Esophagus muscularis mucosa (tissue), 4 donors: ENCODE measurements around the gene TLL2. TPM values are rescaled to one million over a fixed set of nuclear protein-coding genes. Genes with fewer than 3 reads are reported as not detected.
A peak's percentile ranks its signal among the peaks of the same experiment; 100 is the strongest.

Source experiments
- DNase-seq: peaks from one replicate; pipeline ENCODE4 v3.0.0-alpha.2; 2017; ENCODE audit errors: extremely low spot score
- H3K27ac ChIP-seq, 4 donors: fragments of 200-600 bp; sonication (generic); replicated peaks in 1 of 4; 1 replicate in 3 of 4; 2 replicates in 1 of 4; pipeline ENCODE4 v1.5.1; 2016 to 2019; ENCODE audit warnings: mild to moderate bottlenecking in 1 of 4
- H3K27me3 ChIP-seq, 4 donors: fragments of 200-600 bp; sonication (generic); one replicate each; pipeline versions ENCODE4 v1.5.1 to v1.6.0; 2016 to 2019
- H3K36me3 ChIP-seq, 4 donors: fragments of 200-600 bp; sonication (generic); one replicate each; pipeline ENCODE4 v1.5.1; 2016 to 2019
- H3K4me1 ChIP-seq, 4 donors: fragments of 200-600 bp; sonication (generic); one replicate each; pipeline ENCODE4 v1.5.1; 2016 to 2019
- H3K4me3 ChIP-seq, 4 donors: fragments of 200-600 bp; sonication (generic); 1 replicate in 2 of 4; 2 replicates in 2 of 4; pipeline ENCODE4 v1.5.1; 2016 to 2019; ENCODE audit warnings: mild to moderate bottlenecking in 4 of 4, moderate library complexity in 1 of 4
- H3K9me3 ChIP-seq, 4 donors: fragments of 200-600 bp; sonication (generic); 1 replicate in 3 of 4; 2 replicates in 1 of 4; pipeline ENCODE4 v1.5.1; 2016 to 2019
- CTCF ChIP-seq, 3 experiments: fragments of 200-600 bp in 2 of 3; fragments of 450-650 bp in 1 of 3; sonication (generic) in 2 of 3; IDR thresholded peaks; one replicate each; pipeline ENCODE4 v1.5.1; 2017 to 2019; ENCODE audit warnings: antibody characterized with exemption in 3 of 3, mild to moderate bottlenecking in 2 of 3, moderate library complexity in 1 of 3
- EP300 ChIP-seq: sonication (generic); formaldehyde crosslinking; IDR thresholded peaks from one replicate; pipeline ENCODE4 v1.6.1; 2017; ENCODE audit warnings: antibody characterized with exemption
- POLR2A ChIP-seq: fragments of 450-650 bp; IDR thresholded peaks from one replicate; pipeline ENCODE4 v1.6.1; 2017; ENCODE audit warnings: antibody characterized with exemption, moderate library complexity, mild to moderate bottlenecking, low read depth
- POLR2AphosphoS5 ChIP-seq, 2 donors: sonication (generic); formaldehyde crosslinking; IDR thresholded peaks; one replicate each; pipeline ENCODE4 v1.6.1; 2017; ENCODE audit warnings: antibody characterized with exemption in 2 of 2
- WGBS: methylation state at CpG from one replicate; pipeline ENCODE4 v1.1.5; 2018; 5-methylcytosine and 5-hydroxymethylcytosine counted together
- intact Hi-C: fragments of 100-400 bp; cut with DNase I; formaldehyde crosslinking; loops from one replicate; pipeline ENCODE4 v1.15.1; 2023
- total RNA-seq, 4 donors: library from RNA; depleted of rRNA; stranded (reverse); fragments of >200 nt; gene quantifications; one replicate each; pipeline versions ENCODE4 v1.1.0 to v1.2.1, GENCODE V29; 2016

Gene TLL2
- total RNA-seq, 4 donors from 2014 or later: 0.17 to 2.1 (median 0.27) TPM

GRCh38 chr10:96482815-96483588, 30.7 kb downstream of the TLL2 start:
- Histone ChIP-seq H3K9me3 (no peaks in the 10 kb centered on the region), H3K36me3 (no peaks in the 10 kb centered on the region), H3K27me3 (peaks cover 0 to 7% (median 0%) of the 10 kb centered on the region in 4 donors), H3K4me1 (no peaks in the 10 kb centered on the region), H3K27ac (no peak overlapping the region), H3K4me3 (no peak overlapping the region)
- no peak for TF ChIP-seq EP300
- TF ChIP-seq POLR2AphosphoS5 (IDR thresholded peaks at IDR 0.05): no peak
- TF ChIP-seq CTCF (IDR thresholded peaks at IDR 0.05): no peak
- no peak for TF ChIP-seq POLR2A
- intact Hi-C loops: no loop called here
- no peak for DNase-seq
- 76% methylated on average over 4 of the region's 4 CpGs for WGBS

GRCh38 chr10:96478355-96478754, 35.4 kb downstream of the TLL2 start:
- Histone ChIP-seq H3K36me3 (no peaks in the 10 kb centered on the region), H3K27me3 (peaks cover 0 to 27% (median 0%) of the 10 kb centered on the region in 4 donors), H3K4me1 (no peaks in the 10 kb centered on the region), H3K27ac (no peak overlapping the region), H3K4me3 (no peak overlapping the region), H3K9me3 (no peaks in the 10 kb centered on the region)
- no peak for DNase-seq
- intact Hi-C loops: no loop called here
- WGBS: 68% methylated on average over 5 of the region's 9 CpGs
- TF ChIP-seq EP300 (no peak), POLR2AphosphoS5 (IDR thresholded peaks at IDR 0.05) (no peak), CTCF (IDR thresholded peaks at IDR 0.05) (no peak), POLR2A (no peak)

GRCh38 chr10:96473866-96474265, 39.9 kb downstream of the TLL2 start:
- WGBS: 73% methylated on average over 9 of the region's 9 CpGs
- Histone ChIP-seq H3K27me3 (peaks cover 0 to 45% (median 0%) of the 10 kb centered on the region in 4 donors), H3K4me3 (no peak overlapping the region), H3K9me3 (no peaks in the 10 kb centered on the region), H3K36me3 (no peaks in the 10 kb centered on the region), H3K27ac (no peak overlapping the region), H3K4me1 (no peaks in the 10 kb centered on the region)
- intact Hi-C loops: no loop called here
- DNase-seq: no peak
- no peak for TF ChIP-seq CTCF (IDR thresholded peaks at IDR 0.05)
- no peak for TF ChIP-seq POLR2AphosphoS5 (IDR thresholded peaks at IDR 0.05)
- TF ChIP-seq POLR2A: no peak
- TF ChIP-seq EP300: no peak

- no peaks in the 10 kb centered on the region for H3K36me3 ChIP-seq
- no peaks in the 10 kb centered on the region for H3K4me1 ChIP-seq
- 21% methylated on average over 3 of the region's 4 CpGs for WGBS
- H3K9me3 ChIP-seq: no peaks in the 10 kb centered on the region
- peaks cover 0 to 45% (median 0%) of the 10 kb centered on the region in 4 donors for H3K27me3 ChIP-seq
- H3K4me3 ChIP-seq: no peak overlapping the region
- no peak overlapping the region for H3K27ac ChIP-seq
- intact Hi-C loops: no loop called here
- no peak for DNase-seq
- TF ChIP-seq CTCF (IDR thresholded peaks at IDR 0.05) (peak in 1 of 3 experiments; percentile 27), EP300 (no peak), POLR2A (no peak)
These were observed 43.5 kb downstream of the TLL2 start for GRCh38 chr10:96470116-96470743.
